ENCODE data around the gene EEA1.

DNA sequence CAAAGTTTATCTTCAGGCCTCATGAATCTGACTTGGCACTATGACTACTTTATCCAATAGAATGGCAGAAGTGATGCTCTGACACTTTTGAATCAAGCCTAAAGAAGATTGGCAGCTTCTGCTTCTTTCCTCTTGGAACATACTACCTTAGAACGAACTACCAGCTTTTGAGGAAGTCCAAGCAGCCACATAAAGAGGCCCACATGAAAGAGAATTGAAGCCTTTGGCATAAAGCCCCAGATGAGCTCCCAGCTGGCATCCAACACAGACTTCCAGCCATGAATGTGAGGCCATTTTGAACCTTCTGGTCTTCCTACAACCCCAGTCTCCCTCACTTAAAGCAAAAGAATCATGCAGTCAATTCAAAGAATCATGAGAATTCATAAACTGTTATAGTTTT lies 65.8 kb downstream of the EEA1 start:
- no peak for TF ChIP-seq POLR2A (IDR thresholded peaks at IDR 0.05)
- TF ChIP-seq, protein P1, sequence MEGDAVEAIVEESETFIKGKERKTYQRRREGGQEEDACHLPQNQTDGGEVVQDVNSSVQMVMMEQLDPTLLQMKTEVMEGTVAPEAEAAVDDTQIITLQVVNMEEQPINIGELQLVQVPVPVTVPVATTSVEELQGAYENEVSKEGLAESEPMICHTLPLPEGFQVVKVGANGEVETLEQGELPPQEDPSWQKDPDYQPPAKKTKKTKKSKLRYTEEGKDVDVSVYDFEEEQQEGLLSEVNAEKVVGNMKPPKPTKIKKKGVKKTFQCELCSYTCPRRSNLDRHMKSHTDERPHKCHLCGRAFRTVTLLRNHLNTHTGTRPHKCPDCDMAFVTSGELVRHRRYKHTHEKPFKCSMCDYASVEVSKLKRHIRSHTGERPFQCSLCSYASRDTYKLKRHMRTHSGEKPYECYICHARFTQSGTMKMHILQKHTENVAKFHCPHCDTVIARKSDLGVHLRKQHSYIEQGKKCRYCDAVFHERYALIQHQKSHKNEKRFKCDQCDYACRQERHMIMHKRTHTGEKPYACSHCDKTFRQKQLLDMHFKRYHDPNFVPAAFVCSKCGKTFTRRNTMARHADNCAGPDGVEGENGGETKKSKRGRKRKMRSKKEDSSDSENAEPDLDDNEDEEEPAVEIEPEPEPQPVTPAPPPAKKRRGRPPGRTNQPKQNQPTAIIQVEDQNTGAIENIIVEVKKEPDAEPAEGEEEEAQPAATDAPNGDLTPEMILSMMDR (IDR thresholded peaks at IDR 0.05): no peak
- no peak for TF ChIP-seq POLR2AphosphoS5 (IDR thresholded peaks at IDR 0.05)
